H9 (cell line): Measurements from ENCODE around the gene GJB6. TPM values are rescaled to one million over a fixed set of nuclear protein-coding genes. Genes with fewer than 3 reads are reported as not detected.

Experiments
- DNase-seq: peaks from one replicate; pipeline ENCODE4 v3.0.0-alpha.2; 2017
- H2AFZ ChIP-seq: one replicate; pipeline ENCODE4 v1.6.1; 2013; ENCODE audit warnings: mild to moderate bottlenecking, low read length, control low read depth, moderate library complexity
- H2AK5ac ChIP-seq: 2 replicates; pipeline ENCODE4 v1.6.1; 2013; ENCODE audit warnings: low read length, control low read depth, mixed read lengths; ENCODE audit not compliant: insufficient read length
- H2BK120ac ChIP-seq: one replicate; pipeline ENCODE4 v1.6.1; 2013; ENCODE audit warnings: low read depth, mild to moderate bottlenecking, low read length, control low read depth, inconsistent platforms; ENCODE audit not compliant: poor library complexity, severe bottlenecking
- H2BK12ac ChIP-seq: 2 replicates; pipeline ENCODE4 v1.6.1; 2013; ENCODE audit warnings: low read length, control low read depth, mixed read lengths, low read depth; ENCODE audit not compliant: insufficient read length
- H2BK15ac ChIP-seq: 2 replicates; pipeline ENCODE4 v1.6.1; 2013; ENCODE audit warnings: low read depth, low read length, control low read depth
- H2BK20ac ChIP-seq: one replicate; pipeline ENCODE4 v1.6.1; 2013; ENCODE audit warnings: low read depth, mild to moderate bottlenecking, low read length, control low read depth, inconsistent platforms; ENCODE audit not compliant: poor library complexity, severe bottlenecking
- H2BK5ac ChIP-seq: 2 replicates; pipeline ENCODE4 v1.6.1; 2013; ENCODE audit warnings: low read length, control low read depth, mixed read lengths; ENCODE audit not compliant: insufficient read length
- H3K14ac ChIP-seq: 2 replicates; pipeline ENCODE4 v1.6.1; 2013; ENCODE audit warnings: low read length, control low read depth; ENCODE audit not compliant: insufficient read depth
- H3K18ac ChIP-seq: 2 replicates; pipeline ENCODE4 v1.6.1; 2013; ENCODE audit warnings: low read depth, mild to moderate bottlenecking, mixed read lengths, low read length, control low read depth; ENCODE audit not compliant: insufficient read length
- H3K23ac ChIP-seq: 2 replicates; pipeline ENCODE4 v1.6.1; 2013; ENCODE audit warnings: low read length, control low read depth, mixed read lengths, low read depth; ENCODE audit not compliant: insufficient read length
- H3K23me2 ChIP-seq: 2 replicates; pipeline ENCODE4 v1.6.1; 2013; ENCODE audit warnings: low read depth, mild to moderate bottlenecking, mixed read lengths, low read length, control low read depth; ENCODE audit not compliant: insufficient read length, poor library complexity, severe bottlenecking
- H3K27ac ChIP-seq: 2 replicates; pipeline ENCODE4 v1.5.1; 2013; ENCODE audit warnings: low read length, control low read depth, mixed read lengths, low read depth; ENCODE audit not compliant: insufficient read length
- H3K27me3 ChIP-seq: 2 replicates; pipeline ENCODE4 v1.6.1; 2013; ENCODE audit warnings: low read length, control low read depth, inconsistent platforms; ENCODE audit not compliant: insufficient read depth
- H3K4ac ChIP-seq: 2 replicates; pipeline ENCODE4 v1.6.1; 2013; ENCODE audit warnings: low read depth, mild to moderate bottlenecking, control low read depth, inconsistent platforms, low read length, moderate library complexity
- H3K4me1 ChIP-seq: 2 replicates; pipeline ENCODE4 v1.6.1; 2013; ENCODE audit warnings: low read length, control low read depth, inconsistent platforms; ENCODE audit not compliant: insufficient read depth
- H3K4me2 ChIP-seq: 2 replicates; pipeline ENCODE4 v1.6.1; 2013; ENCODE audit warnings: low read length, control low read depth, mixed read lengths; ENCODE audit not compliant: insufficient read length, insufficient read depth
- H3K56ac ChIP-seq: 2 replicates; pipeline ENCODE4 v1.6.1; 2013; ENCODE audit warnings: low read depth, mild to moderate bottlenecking, mixed read lengths, low read length, control low read depth; ENCODE audit not compliant: insufficient read length
- H3K79me1 ChIP-seq: 2 replicates; pipeline ENCODE4 v1.6.1; 2013; ENCODE audit warnings: low read depth, mild to moderate bottlenecking, moderate library complexity, low read length, control low read depth, inconsistent platforms; ENCODE audit not compliant: insufficient read depth, poor library complexity, severe bottlenecking
- H3K79me2 ChIP-seq: 2 replicates; pipeline ENCODE4 v1.6.1; 2013; ENCODE audit warnings: low read length, control low read depth, inconsistent platforms; ENCODE audit not compliant: insufficient read depth
- H3K9ac ChIP-seq: 2 replicates; pipeline ENCODE4 v1.6.1; 2013; ENCODE audit warnings: low read length, control low read depth, mixed read lengths; ENCODE audit not compliant: insufficient read length; ENCODE audit errors: extremely low read depth
- H3K9me3 ChIP-seq: one replicate; pipeline ENCODE4 v1.6.1; 2013; ENCODE audit warnings: low read depth, low read length, inconsistent platforms; ENCODE audit not compliant: control insufficient read depth
- H3T11ph ChIP-seq: one replicate; pipeline ENCODE4 v1.6.1; 2013; ENCODE audit warnings: mild to moderate bottlenecking, low read length, control low read depth, inconsistent platforms
- H4K20me1 ChIP-seq: one replicate; pipeline ENCODE4 v1.6.1; 2013; ENCODE audit not compliant: control insufficient read depth, insufficient read length, insufficient read depth
- H4K5ac ChIP-seq: 2 replicates; pipeline ENCODE4 v1.6.1; 2013; ENCODE audit warnings: low read depth, mild to moderate bottlenecking, mixed read lengths, low read length, control low read depth; ENCODE audit not compliant: insufficient read length
- H4K8ac ChIP-seq: replicated peaks from 2 replicates; pipeline ENCODE4 v1.6.1; 2013; ENCODE audit warnings: low read length, control low read depth, mixed read lengths, low read depth; ENCODE audit not compliant: insufficient read length
- H4K91ac ChIP-seq: 2 replicates; pipeline ENCODE4 v1.6.1; 2013; ENCODE audit warnings: low read depth, mild to moderate bottlenecking, moderate library complexity, mixed read lengths, low read length, control low read depth; ENCODE audit not compliant: insufficient read length
- H3K27ac Mint-ChIP-seq, 3 experiments: 2 replicates in 2 of 3; 3 replicates in 1 of 3; pipeline ENCODE4 v1.8.0; 2020 to 2021; ENCODE audit warnings: mixed read lengths in 3 of 3, mild to moderate bottlenecking in 1 of 3, moderate library complexity in 1 of 3
- H3K27me3 Mint-ChIP-seq: 2 replicates; pipeline ENCODE4 v1.8.0; 2021; ENCODE audit warnings: low read depth, mild to moderate bottlenecking, moderate library complexity, mixed read lengths
- H3K36me3 Mint-ChIP-seq, 3 experiments: 2 replicates in 2 of 3; 3 replicates in 1 of 3; pipeline ENCODE4 v1.8.0; 2020 to 2021; ENCODE audit warnings: low read depth in 3 of 3, mixed read lengths in 3 of 3; ENCODE audit not compliant: insufficient read depth in 1 of 3
- H3K4me1 Mint-ChIP-seq, 2 experiments: 2 replicates each; pipeline ENCODE4 v1.8.0; 2020; ENCODE audit warnings: mixed read lengths in 2 of 2
- H3K4me3 Mint-ChIP-seq, 2 experiments: 2 replicates in 1 of 2; 3 replicates in 1 of 2; pipeline ENCODE4 v1.8.0; 2020 to 2021; ENCODE audit warnings: mild to moderate bottlenecking in 2 of 2, mixed read lengths in 2 of 2, moderate library complexity in 1 of 2
- H3K9me3 Mint-ChIP-seq, 2 experiments: 2 replicates in 1 of 2; 3 replicates in 1 of 2; pipeline ENCODE4 v1.8.0; 2020; ENCODE audit warnings: mild to moderate bottlenecking in 2 of 2, mixed read lengths in 2 of 2, moderate library complexity in 1 of 2
- CTCF ChIP-seq: fragments of 200-600 bp; sonication (generic); conservative IDR thresholded peaks from 3 replicates; pipeline ENCODE4 v1.8.0; 2021; ENCODE audit warnings: antibody characterized with exemption, mild to moderate bottlenecking
- WGBS: extraction: QIAGEN DNeasy Blood & Tissue Kit; methylation state at CpG from one replicate; pipeline ENCODE4 v1.1.7; 2013; ENCODE audit warnings: missing lambda C conversion rate, low lambda C conversion rate, mixed read lengths; ENCODE audit not compliant: insufficient read length; ENCODE audit errors: extremely low coverage; 5-methylcytosine and 5-hydroxymethylcytosine counted together
- total RNA-seq: library from RNA; stranded (reverse); gene quantifications from 2 replicates; pipeline ENCODE4 v1.2.1, GENCODE V29; 2021

The GJB6 gene
- total RNA-seq, 1 experiment from 2014 or later = not detected

DNA sequence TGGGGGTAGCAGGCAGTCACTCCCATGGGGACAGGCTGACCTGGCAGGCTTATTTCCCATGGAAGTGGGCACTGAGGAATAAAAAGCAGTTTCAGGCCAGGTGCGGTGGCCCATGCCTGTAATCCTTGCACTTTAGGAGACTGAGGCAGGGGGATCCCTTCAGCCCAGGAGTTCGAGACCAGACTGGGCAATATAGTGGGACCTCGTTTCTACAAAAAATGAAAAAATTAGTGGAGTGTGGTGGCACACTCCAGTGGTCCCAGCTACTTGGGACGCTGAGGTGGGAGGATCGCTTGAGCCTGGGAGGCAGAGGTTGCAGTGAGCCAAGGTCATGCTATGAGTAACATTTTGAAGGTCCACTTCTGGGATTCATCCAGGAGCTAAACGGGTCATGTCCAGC, 45.3 kb downstream of the GJB6 start:
- no peaks in the 10 kb centered on the region for H3K4me1 ChIP-seq
- no peak overlapping the region for H3K4me2 ChIP-seq

More for the DNA sequence above, 45.3 kb downstream of the GJB6 start:
- H4K8ac ChIP-seq = no peak overlapping the region
- no peak overlapping the region for H3K9ac ChIP-seq
- peaks cover 2% of the 10 kb centered on the region for H3K23me2 ChIP-seq
- H3K9me3 ChIP-seq = no peaks in the 10 kb centered on the region
- no peak overlapping the region for H3K56ac ChIP-seq
- H3K27ac Mint-ChIP-seq = no peak overlapping the region
- H4K91ac ChIP-seq = no peak overlapping the region
- DNase-seq = no peak
- no peak overlapping the region for H2BK120ac ChIP-seq
- no peak overlapping the region for H2BK5ac ChIP-seq
- H3K79me1 ChIP-seq = no peaks in the 10 kb centered on the region
- H3K27me3 Mint-ChIP-seq = peaks cover 44% of the 10 kb centered on the region
- H3K27ac ChIP-seq = no peak overlapping the region
- no peak overlapping the region for H2AFZ ChIP-seq
- no peak overlapping the region for H2BK20ac ChIP-seq
- TF ChIP-seq CTCF = no peak
- no peak overlapping the region for H4K5ac ChIP-seq
- H3K18ac ChIP-seq = no peak overlapping the region
- no peak overlapping the region for H3K4me3 Mint-ChIP-seq
- H4K20me1 ChIP-seq = peaks cover 2% of the 10 kb centered on the region
- H3K36me3 Mint-ChIP-seq = no peaks in the 10 kb centered on the region
- WGBS = no CpG with 5 or more reads among the region's 6 CpGs
- no peak overlapping the region for H2BK12ac ChIP-seq
- no peak overlapping the region for H2AK5ac ChIP-seq
- H3K23ac ChIP-seq = no peak overlapping the region
- H3K14ac ChIP-seq = no peak overlapping the region
- no peak overlapping the region for H3K4ac ChIP-seq
- peaks cover 2 to 5% of the 10 kb centered on the region in 2 experiments; a peak in 3 of 4 replicates for H3K4me1 Mint-ChIP-seq
- no peaks in the 10 kb centered on the region for H3K79me2 ChIP-seq
- H3K9me3 Mint-ChIP-seq = 0 out of 5 replicates have a peak, but pooled peaks cover 0 to 2% of the 10 kb centered on the region in 2 experiments
- H3T11ph ChIP-seq = no peak overlapping the region
- H3K27me3 ChIP-seq = peaks cover 21% of the 10 kb centered on the region
- H2BK15ac ChIP-seq = no peak overlapping the region
